HG03045 (cell line): ENCODE results near the gene MARK3.
"Not testable (repeated sequence)": the region's sequence is repeated elsewhere in the genome, so short reads cannot be mapped to it uniquely, and the experiment has no call there.

ENCODE experiments used
- ATAC-seq: cut with Tn5 transposase; IDR thresholded peaks from one replicate; pipeline ENCODE4 v1.9.1; 2021; ENCODE audit warnings: mild to moderate bottlenecking, moderate library complexity; ENCODE audit not compliant: unreplicated experiment

Gene MARK3

DNA sequence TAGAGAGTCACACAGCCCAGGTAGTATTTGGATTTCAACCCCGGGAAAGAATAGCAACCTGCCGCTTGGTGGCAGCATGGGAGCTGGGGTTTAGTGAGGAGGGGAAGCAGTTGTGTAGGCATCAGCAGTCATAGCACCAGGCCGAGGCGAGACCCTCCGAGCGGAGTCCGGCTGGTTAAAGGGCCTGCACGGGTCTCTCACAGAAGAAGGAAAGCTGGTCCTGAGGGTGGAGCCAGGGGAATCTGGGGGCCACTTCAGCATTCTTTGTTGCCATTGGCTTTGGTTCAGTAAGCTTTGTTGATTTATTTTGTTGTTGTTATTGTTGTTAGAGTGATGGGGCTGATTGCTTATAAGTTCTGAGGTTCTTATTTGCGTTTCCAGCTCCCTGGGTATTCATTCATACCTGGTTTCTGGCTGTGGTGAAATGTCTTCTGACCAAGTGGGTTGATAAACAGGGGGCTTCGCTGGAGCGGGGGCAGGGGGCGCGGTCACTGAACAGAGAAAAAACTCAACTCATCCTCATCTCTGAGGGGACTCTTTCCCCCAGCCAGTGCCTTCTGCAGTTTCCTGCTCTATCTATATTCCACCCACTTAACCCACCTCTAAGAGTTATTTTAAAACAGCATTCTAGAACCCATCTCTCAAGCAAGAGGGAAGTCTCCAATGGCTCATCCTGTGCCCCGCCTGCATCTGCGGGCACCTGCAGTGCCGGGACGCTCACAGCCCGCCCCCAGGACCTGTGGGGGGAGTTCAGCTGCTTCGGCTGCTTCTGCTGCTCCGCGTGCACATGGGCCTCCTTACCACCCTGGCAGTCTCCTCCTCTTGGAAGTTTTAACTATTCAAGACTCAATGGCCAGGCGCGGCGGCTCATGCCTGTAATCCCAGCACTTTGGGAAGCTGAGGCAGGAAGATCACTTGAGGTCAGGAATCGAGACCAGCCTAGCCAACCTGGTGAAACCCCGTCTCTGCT is 125.8 kb downstream of the MARK3 start:
- no peak for ATAC-seq

GRCh38 chr14:103512180-103512579 is 127.0 kb downstream of the MARK3 start:
- ATAC-seq = not testable (repeated sequence)

DNA sequence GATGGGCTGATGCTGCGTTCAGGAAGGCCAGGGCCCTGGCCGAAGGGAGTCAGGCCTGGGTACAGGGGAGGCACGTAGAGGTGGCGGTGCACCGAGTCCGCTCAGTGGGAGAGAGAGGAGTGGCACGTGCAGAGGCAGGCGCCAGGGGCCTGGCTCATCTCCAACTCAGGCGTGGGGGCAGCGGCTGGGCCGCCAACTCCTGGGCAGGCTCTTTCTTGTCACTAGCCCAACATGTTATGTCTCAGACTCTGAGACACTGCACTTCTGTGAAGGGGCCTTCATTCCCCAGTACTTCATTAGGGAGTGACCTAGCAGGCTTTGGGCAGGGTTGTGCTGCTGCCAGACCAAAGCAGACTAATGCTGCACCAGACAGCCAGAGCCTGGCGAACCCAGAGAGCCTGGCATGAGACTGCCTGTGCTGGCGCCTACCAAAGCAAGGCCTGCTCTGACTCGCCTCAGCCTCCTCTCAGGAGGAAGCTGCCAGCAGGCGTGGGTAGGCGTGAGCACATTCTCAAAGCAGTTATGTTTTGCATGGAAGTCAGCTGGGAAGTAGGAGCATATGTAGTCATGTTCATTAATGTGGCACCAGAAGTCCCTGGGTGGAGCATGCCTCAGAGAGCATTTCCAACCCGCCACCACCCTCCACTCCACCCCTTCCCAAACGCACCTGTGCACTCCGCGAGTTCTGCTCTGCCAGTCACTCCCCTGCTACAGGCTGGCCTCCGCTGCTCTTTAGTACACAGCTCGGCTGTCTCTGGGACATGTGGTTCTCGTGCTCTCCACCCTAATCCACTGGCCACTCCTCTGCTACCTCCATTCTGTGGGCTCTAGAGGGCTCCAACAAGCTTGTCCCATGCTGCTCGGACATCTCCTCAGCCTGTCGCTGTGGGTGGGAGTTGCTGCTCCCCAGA is 127.7 kb downstream of the MARK3 start:
- ATAC-seq = no peak

DNA sequence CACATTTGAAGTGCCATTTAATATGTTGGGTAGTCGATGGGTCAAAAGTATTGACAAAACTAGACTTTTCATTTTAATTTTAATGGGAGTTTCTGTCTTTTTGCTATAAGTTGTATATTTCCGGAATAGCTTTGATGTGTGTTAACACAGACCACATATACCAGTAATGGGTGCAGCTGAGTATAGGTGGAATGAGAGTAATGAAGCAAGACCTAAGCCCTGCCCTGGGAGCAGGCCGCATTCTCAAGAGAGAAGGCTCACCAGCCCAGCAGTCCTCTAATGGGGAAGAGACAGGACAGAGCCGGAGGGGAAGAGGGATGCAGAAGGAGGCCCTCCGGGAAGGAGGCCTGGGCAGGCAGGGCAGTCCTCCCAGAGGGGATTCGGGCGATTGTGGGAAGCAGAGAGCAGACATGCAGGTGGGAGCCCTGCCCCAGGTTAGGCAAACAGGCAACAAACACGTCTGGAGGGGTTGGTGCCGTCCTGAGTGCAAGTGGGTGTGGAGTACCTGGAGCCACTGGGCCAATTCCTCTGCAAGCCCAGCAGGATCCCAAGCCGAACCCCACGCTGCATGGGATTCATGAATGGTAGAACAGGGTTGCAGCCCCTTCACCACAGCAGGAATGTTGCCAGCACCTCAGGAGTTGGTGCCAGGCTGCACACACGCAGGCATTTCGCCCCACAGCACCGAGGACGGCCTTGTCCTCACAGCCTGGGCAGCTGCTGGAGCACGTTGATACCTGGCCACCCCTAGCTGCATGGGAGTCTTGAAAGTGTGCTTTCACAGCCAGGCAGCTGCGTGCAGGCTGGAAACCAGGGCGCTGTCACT is 129.6 kb downstream of the MARK3 start:
- no peak for ATAC-seq

DNA sequence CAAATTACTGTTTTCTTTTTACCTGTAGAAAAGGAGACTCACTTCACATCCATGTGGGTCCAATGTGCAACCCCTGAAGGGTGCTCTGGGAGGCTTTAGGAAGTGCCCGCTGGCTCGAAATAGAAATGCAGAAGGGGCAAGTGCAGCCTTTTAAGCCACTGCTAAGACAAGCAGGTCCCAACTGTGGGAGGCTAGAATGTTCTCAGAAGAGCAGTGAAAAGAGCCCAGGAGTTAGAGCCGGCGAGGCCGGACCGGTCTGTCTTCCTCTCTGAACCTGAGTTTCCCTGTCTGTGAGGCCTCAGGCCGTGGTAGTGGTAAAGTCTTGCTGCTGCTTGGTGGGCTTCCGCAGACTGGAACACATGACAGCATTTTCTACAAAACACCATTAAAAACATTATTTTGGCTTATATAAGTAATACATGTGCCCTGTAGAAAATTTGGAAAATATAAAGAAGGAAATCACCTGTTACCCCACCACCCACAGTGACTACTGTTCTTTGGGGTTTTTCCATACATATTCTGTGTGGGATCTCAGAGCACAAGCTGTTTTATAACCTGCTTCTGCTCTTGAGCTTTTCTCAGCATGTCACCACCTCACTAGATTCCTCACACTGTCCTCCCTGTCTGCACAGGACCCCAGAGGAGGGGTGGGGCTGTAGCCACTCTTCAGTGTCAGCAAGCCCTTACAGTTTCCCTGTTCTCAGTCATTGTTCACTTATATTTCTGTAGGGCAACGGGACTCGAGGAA is 131.4 kb downstream of the MARK3 start:
- ATAC-seq = no peak

- ATAC-seq = no peak
These were observed 132.0 kb downstream of the MARK3 start for GRCh38 chr14:103517174-103517566.

DNA sequence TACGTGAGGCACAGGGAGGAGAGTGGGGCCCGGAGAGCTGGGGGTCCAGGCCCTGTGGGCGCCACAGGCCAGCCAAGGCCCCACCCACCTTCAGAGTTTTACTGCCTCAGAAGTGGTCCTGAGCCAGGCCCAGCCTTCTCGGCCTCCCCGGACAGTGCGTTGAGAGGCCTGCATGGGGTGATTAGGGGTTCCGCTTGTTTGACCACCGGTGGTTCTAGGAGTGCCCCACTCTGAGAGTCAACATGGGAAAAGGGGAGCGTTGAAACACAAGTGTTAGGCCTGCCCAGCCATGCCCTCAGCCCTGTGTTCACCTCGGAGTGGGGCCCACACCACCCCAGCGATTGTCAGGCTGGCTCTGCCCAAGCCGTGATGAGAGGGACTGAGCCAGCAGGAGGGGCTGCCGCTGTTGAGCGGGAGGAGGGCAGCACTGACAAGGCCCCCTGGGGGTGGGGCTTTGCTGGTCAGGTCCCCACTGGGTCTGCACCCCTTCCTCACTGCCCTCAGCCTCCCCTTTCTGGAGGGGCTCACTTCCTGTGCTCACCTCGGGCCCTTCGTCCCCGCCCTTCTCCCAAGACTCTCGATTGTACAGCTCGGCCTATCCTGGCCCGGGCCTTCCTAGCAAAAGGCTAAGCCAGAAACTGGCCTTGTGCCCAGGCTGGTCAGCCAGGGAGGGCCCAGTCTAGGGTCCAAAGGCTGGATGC is 132.7 kb downstream of the MARK3 start:
- no peak for ATAC-seq

DNA sequence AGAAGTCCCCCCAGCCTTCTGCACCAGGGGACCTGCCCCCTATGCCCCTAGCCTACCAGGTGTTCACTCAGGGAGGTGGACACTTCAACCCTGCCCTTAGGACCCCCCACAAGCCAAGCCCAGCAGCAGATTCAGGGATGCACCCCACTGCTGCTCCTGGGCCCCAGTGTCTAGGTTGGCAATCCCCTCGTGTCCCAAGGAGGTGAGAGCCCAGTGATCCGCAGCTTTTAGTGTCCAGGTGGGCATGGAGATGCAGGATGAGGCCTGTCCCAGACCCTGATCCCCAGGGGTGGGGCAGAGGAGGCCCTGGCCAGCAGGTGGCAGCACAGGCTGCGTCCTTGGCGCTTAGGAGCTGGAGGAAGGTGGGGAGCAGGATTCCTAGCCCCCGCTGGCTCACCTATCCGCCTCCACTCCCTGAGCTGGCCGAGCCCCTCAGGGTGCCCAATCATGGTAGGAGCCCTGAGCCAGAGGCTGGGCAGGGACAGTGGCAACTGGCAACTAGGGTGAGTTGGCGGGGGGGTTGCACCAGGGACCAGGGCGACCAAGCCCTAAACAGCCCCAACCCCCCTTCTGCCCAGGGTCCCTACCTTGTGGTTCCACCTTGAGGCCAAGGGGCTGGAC is 133.3 kb downstream of the MARK3 start:
- no peak for ATAC-seq

- no peak for ATAC-seq
These were observed 134.0 kb downstream of the MARK3 start for GRCh38 chr14:103519043-103519836.

GRCh38 chr14:103519837-103520212 is 134.6 kb downstream of the MARK3 start:
- ATAC-seq = no peak

DNA sequence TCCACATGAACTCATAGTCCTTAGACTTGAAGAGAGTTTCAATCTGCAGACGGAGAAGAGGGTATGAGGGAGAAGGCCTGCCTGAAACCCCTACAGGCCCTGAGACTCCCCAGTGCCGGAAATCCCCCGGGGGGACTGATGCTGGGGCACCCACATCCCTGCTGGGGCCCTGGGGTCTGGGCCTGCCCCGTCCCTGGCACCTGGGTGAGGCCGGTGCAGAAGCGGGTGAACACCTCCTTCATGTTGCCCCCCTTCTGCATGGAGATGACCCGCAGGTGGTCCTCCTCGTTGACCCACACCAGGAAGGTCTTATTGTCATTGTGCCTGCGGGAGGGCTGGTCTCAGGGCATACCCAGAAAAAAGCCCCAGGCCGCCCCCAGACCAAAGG is 135.0 kb downstream of the MARK3 start:
- ATAC-seq = no peak

DNA sequence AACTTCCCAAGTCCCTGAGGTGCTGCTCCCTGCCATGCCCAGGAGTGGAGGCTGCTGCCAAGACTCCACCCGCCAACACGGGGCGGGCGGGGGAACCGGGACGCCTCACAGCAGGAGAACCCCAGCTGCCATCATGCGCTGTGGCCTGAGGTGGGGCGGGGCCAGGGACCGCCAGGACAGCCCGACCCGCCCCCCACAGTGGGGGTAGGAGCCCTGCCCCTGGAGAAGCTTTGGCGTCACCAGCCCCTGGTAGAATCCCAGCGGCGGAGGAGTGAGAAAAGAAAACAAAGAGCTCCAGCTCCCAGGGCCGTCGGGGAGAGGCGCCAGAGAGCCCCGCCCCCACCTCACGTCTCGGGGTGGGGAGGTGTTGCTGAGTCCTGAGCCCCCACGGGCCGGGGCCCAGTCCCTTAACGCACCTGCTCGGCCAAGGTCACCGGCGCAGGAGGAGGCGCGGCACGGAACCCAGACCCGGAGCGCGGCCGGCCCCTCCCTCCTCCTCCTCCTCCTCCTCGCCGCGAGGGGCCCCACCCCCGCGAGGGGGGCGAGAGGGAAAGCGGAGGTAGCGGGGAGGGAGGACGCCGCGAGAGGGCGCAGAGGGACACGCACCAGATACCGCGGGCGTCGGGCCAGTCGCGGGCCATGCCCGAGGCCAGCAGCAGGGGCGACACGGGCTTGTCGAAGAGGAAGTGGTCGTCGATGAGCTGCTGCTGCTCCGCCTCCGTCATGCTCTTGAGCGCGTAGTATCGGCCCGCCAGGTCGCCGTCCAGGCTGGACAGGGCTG is 135.6 kb downstream of the MARK3 start:
- no peak for ATAC-seq

DNA sequence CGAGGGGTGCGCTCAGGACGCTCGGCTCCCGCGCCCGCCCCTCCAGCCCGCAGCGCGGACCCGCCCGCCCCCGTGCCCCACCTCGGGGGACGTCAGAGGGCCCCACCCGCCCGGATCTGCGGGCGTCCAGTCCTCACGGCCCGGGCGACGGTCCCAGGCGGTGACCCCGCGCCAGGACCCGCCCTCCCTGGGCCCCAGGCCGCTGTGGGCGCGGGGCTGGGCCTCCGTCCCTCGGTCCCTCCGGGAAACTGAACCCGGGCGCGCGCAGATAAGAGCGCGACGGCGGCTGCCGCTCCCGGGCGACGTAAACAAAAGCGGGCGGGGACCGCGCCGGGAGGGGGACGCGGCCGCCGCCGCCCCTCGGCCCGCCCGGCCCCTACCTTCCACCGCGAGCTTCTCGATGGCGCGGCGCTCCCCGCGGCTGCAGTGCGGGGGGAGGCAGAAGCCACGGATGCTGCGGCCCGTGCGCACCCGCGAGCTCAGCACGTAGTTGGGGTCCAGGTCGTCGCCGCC is 136.3 kb downstream of the MARK3 start:
- ATAC-seq = no peak

DNA sequence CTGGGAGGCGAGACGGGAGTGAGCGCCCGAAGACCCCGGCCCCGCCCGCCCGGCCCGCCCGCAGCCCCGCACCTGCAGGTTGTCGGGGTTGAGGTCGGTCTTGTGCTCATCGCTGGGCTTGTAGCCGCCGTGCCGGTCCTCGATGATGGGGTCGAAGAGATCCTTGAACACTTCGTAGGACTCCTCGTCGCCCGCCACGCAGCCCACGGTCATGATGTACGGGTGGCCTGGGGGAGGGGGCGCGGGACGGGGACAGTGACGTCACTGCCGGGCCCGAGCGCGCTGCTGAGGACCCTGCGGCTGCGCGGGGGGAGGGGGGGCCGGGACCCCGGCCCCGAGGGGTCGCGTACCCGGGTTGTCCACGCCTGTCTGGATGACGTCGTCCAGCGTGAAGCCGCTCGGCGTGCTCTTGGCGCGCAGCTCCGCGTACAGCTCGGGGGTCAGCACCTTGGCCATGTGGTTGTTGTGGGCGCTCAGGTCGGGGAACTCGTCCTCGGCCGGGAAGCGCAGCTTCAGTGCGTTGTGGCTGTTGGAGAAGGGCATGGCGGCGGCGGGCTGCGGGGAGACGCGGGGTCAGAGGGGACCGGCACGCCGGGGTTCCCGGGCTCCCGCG is 136.8 kb downstream of the MARK3 start:
- no peak for ATAC-seq

DNA sequence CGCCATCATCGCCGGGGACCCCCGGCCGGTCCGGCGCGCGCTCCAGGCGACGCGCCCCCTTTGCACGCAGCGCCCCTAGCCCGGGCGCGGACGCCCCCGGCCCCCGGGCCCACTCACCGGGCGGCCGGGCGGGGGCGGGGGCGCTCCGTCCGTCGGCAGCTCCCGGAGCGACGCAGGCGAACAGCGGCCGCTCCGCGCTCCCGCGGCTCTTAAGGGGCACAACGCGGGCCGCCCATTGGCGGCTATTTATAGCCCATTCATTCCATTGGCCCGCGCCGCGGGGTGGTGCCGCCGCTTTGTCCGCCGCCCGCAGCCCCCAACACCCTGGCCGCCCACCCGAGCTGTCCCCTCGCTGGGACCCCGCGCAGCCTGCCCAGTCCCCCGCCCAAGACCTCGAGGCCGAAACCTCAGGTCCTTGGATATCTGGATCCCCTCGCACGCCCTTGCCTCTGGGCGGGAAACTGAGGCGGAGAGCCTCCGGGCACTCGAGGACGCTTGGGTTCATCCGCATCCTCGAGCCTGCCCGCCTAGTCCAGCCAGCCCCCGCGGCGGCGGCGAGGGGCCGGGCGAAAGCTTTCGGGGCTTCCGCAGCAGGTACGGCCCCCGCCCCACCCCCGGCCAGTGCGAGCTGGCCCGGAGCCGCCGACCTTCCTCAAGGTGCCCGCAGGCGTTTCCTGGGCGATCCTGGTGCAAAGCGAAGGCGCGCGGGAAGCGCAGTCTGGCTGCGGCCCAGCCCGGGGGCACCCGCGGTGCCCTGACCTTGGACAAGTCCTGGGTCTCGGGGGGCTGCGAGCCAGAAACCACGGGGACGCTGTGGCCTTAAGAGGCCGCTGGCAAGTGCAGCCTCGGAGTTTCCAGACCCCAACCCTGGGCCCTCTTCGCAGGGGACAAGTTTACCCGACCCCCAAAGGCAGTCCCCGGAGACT is 137.7 kb downstream of the MARK3 start, which contains the start of gene CKB:
Gene CKB, minus strand, starts transcription at position 182 of the 926 bp plus-strand sequence. CDS start 337 bp downstream, outside the sequence.
- ATAC-seq = no peak

DNA sequence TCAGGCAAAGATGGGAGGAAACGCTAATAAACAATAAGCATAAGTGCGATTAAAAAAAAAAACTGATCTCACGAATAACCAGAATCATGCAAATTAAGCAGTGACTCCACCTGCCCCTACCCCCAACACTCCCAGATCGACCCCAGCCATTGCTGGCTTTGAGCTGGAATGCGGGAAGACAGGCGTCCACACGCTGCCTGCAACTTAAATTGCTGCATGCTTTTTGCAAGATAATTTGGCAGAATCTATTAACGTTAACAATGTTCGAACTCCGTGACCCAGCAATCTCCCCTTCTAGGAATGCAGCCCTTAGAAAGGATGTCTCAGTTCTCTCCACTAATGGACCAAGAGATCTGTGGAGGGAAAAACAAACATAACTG is 138.3 kb downstream of the MARK3 start:
- no peak for ATAC-seq
